HCT116 (cell line): ENCODE results near the gene ST3GAL3. TPM values are rescaled to one million over a fixed set of nuclear protein-coding genes. Genes with fewer than 3 reads are reported as not detected.

Source experiments
- ATAC-seq: fragments of 200-7000 bp; cut with Tn5 transposase; 2 replicates; pipeline ENCODE4 v1.9.1; 2020; ENCODE audit warnings: mild to moderate bottlenecking, moderate library complexity
- BruUV-seq: library from RNA; stranded (reverse); fragments of 400-500 nt; replicated peaks from 2 replicates; lab custom pipeline; 2021; lab: Mats Ljungman, UMichigan
- CTCF ChIA-PET: fragments of 300-600 bp; sonication (Branson Sonifier 250); formaldehyde crosslinking; loops from one replicate; lab custom pipeline; 2021; ENCODE audit warnings: antibody characterized with exemption; lab: Charles Lee
- POLR2A ChIA-PET: fragments of 300-600, 350-600 bp; sonication (Branson Sonifier 250); formaldehyde crosslinking; loops from one replicate; lab custom pipeline; 2021; ENCODE audit warnings: antibody characterized with exemption; lab: Charles Lee
- RAD21 ChIA-PET, 2 experiments: fragments of 300-600 bp; sonication (Branson Sonifier 250); formaldehyde crosslinking; loops; one replicate each; lab custom pipeline; 2023; ENCODE audit warnings: low total read pairs in 2 of 2; ENCODE audit not compliant: uncharacterized antibody in 2 of 2, unreplicated experiment in 2 of 2, low non-redundant PET in 1 of 2; lab: Charles Lee
- DNase-seq: peaks from one replicate; pipeline ENCODE4 v3.0.0-alpha.2; 2010; ENCODE audit warnings: low read depth, low spot score
- H2AFZ ChIP-seq: fragments of 200-600 bp; shearing (Covaris generic), sonication (generic); 2 replicates; pipeline ENCODE4 v1.6.1; 2017; ENCODE audit warnings: low read depth, mixed run types, mixed read lengths, antibody characterized with exemption, low read length; ENCODE audit not compliant: poor library complexity, severe bottlenecking
- H3K27ac ChIP-seq: 2 replicates; pipeline ENCODE4 v1.5.1; 2012; ENCODE audit warnings: low read depth, low read length
- H3K27me3 ChIP-seq: fragments of 200-600 bp; sonication (generic); 2 replicates; pipeline ENCODE4 v1.6.1; 2016; ENCODE audit warnings: mixed run types, low read length, mixed read lengths; ENCODE audit not compliant: insufficient read depth
- H3K36me3 ChIP-seq, 2 experiments: fragments of 200-500 bp in 1 of 2; fragments of 200-600 bp in 1 of 2; sonication (Bioruptor generic) in 1 of 2; sonication (generic) in 1 of 2; 2 replicates each; pipeline versions ENCODE4 v1.5.1 to v1.6.1; 2014 to 2016; ENCODE audit warnings: low read length in 2 of 2, inconsistent platforms in 1 of 2, mixed read lengths in 1 of 2, mixed run types in 1 of 2; ENCODE audit not compliant: insufficient read depth in 2 of 2, control insufficient read depth in 1 of 2
- H3K4me1 ChIP-seq, 2 experiments: fragments of 200-600 bp in 1 of 2; sonication (generic) in 1 of 2; 2 replicates each; pipeline versions ENCODE4 v1.5.1 to v1.6.1; 2012 to 2017; ENCODE audit warnings: low read length in 2 of 2, inconsistent platforms in 1 of 2, mild to moderate bottlenecking in 1 of 2, mixed read lengths in 1 of 2, mixed run types in 1 of 2, moderate library complexity in 1 of 2; ENCODE audit not compliant: insufficient read depth in 2 of 2, control insufficient read depth in 1 of 2
- H3K4me2 ChIP-seq: fragments of 200-600 bp; sonication (generic); 2 replicates; pipeline ENCODE4 v1.6.1; 2017; ENCODE audit warnings: mixed run types, low read length, mixed read lengths
- H3K4me3 ChIP-seq, 2 experiments: fragments of 200-600 bp in 1 of 2; sonication (generic) in 1 of 2; replicated peaks in 1 of 2; 2 replicates each; pipeline ENCODE4 v1.5.1; 2011 to 2016; ENCODE audit warnings: low read length in 2 of 2, control low read depth in 1 of 2, low read depth in 1 of 2, mild to moderate bottlenecking in 1 of 2, mixed read lengths in 1 of 2, mixed run types in 1 of 2
- H3K79me2 ChIP-seq: fragments of 200-600 bp; sonication (generic); 2 replicates; pipeline ENCODE4 v1.6.1; 2017; ENCODE audit warnings: mild to moderate bottlenecking, mixed run types, low read length, moderate library complexity, mixed read lengths; ENCODE audit not compliant: insufficient read depth
- H3K9ac ChIP-seq: fragments of 200-600 bp; sonication (generic); 2 replicates; pipeline ENCODE4 v1.6.1; 2016; ENCODE audit warnings: low read length, mixed read lengths
- H3K9me2 ChIP-seq: fragments of 200-600 bp; sonication (generic), shearing (Covaris generic); 2 replicates; pipeline ENCODE4 v1.6.1; 2017; ENCODE audit warnings: mixed run types, mild to moderate bottlenecking, moderate library complexity; ENCODE audit not compliant: insufficient read depth
- H3K9me3 ChIP-seq, 2 experiments: fragments of 200-500 bp in 1 of 2; fragments of 200-600 bp in 1 of 2; sonication (Bioruptor generic) in 1 of 2; sonication (generic) in 1 of 2; 2 replicates each; pipeline ENCODE4 v1.6.1; 2014 to 2017; ENCODE audit warnings: low read length in 2 of 2, mixed read lengths in 2 of 2, inconsistent platforms in 1 of 2, low read depth in 1 of 2, mild to moderate bottlenecking in 1 of 2, mixed run types in 1 of 2, moderate library complexity in 1 of 2; ENCODE audit not compliant: control insufficient read depth in 1 of 2, insufficient read depth in 1 of 2
- H4K20me1 ChIP-seq: fragments of 200-600 bp; sonication (generic), shearing (Covaris generic); 2 replicates; pipeline ENCODE4 v1.6.1; 2017; ENCODE audit warnings: mixed run types, mild to moderate bottlenecking, moderate library complexity; ENCODE audit not compliant: insufficient read depth
- CEBPB ChIP-seq: IDR thresholded peaks from 2 replicates; pipeline ENCODE4 v1.6.1; 2012; ENCODE audit warnings: low read depth
- EGR1 ChIP-seq: IDR thresholded peaks from 2 replicates; pipeline ENCODE4 v1.6.1; 2012; ENCODE audit warnings: low read depth
- ELF1 ChIP-seq: IDR thresholded peaks from 2 replicates; pipeline ENCODE4 v1.6.1; 2012; ENCODE audit warnings: low read depth, borderline replicate concordance
- EZH2 ChIP-seq: fragments of 200-600 bp; sonication (generic); IDR thresholded peaks from 2 replicates; pipeline ENCODE4 v1.6.1; 2017; ENCODE audit warnings: antibody characterized with exemption, mixed run types
- FOSL1 ChIP-seq: IDR thresholded peaks from 2 replicates; pipeline ENCODE4 v1.6.1; 2012; ENCODE audit warnings: low read depth
- JUND ChIP-seq: IDR thresholded peaks from 2 replicates; pipeline ENCODE4 v1.6.1; 2012
- MAX ChIP-seq: IDR thresholded peaks from 2 replicates; pipeline ENCODE4 v1.6.1; 2012
- POLR2AphosphoS5 ChIP-seq: IDR thresholded peaks from 2 replicates; pipeline ENCODE4 v1.6.1; 2011; ENCODE audit warnings: mild to moderate bottlenecking, low read depth, low read length, moderate library complexity
- RAD21 ChIP-seq: IDR thresholded peaks from 2 replicates; pipeline ENCODE4 v1.6.1; 2012; ENCODE audit warnings: low read depth, mild to moderate bottlenecking
- TCF7L2 ChIP-seq: IDR thresholded peaks from 2 replicates; pipeline ENCODE4 v1.7.0; 2011; ENCODE audit warnings: borderline replicate concordance, inconsistent platforms; ENCODE audit not compliant: insufficient read depth, insufficient read length; ENCODE audit errors: extremely low read depth
- ZFX ChIP-seq: fragments of 450-650 bp; IDR thresholded peaks from 2 replicates; pipeline ENCODE4 v1.6.1; 2017
- ZNF274 ChIP-seq: fragments of 200-500 bp; sonication (Bioruptor generic); IDR thresholded peaks from 2 replicates; pipeline ENCODE4 v1.6.1; 2014; ENCODE audit warnings: mild to moderate bottlenecking, low read depth, low read length, inconsistent platforms
- intact Hi-C: fragments of 100-400 bp; cut with micrococcal nuclease; formaldehyde crosslinking; loops from 2 replicates; pipeline ENCODE4 v1.10.0; 2022
- total RNA-seq: library from RNA; stranded (reverse); gene quantifications from one replicate; pipeline ENCODE4 v1.2.1, GENCODE V29; 2021; ENCODE audit not compliant: unreplicated experiment
- TF ChIP-seq, protein P1 (sequence below), 3 experiments: fragments of 200-600 bp in 1 of 3; sonication (generic) in 1 of 3; IDR thresholded peaks in 2 of 3; conservative IDR thresholded peaks in 1 of 3; 2 replicates each; pipeline ENCODE4 v1.5.1; 2012 to 2017; ENCODE audit warnings: low read depth in 2 of 3, low read length in 2 of 3, antibody characterized with exemption in 1 of 3, borderline replicate concordance in 1 of 3, control low read depth in 1 of 3, mild to moderate bottlenecking in 1 of 3, mixed read lengths in 1 of 3, mixed run types in 1 of 3, moderate library complexity in 1 of 3; ENCODE audit not compliant: insufficient read depth in 1 of 3

Gene ST3GAL3
- total RNA-seq, 1 experiment from 2014 or later, result 7.2 TPM

GRCh38 chr1:43849670-43850069 is 142.3 kb downstream of the ST3GAL3 start:
- H3K9me2 ChIP-seq, result no peaks in the 10 kb centered on the region
- H4K20me1 ChIP-seq, result no peaks in the 10 kb centered on the region
- intact Hi-C loops, result no loop called here
- no peaks in the 10 kb centered on the region for H3K27me3 ChIP-seq
- no peaks in the 10 kb centered on the region for H3K9me3 ChIP-seq
- CTCF ChIA-PET, result interaction anchor here (1.5 kb wide), 1 partner anchor 85 kb away, joined by 5 read pairs; no protein-coding TSS in a partner anchor
- no TSS peak for BruUV-seq
- peaks cover 10 to 13% of the 10 kb centered on the region in 2 experiments for H3K4me1 ChIP-seq
- H2AFZ ChIP-seq, result no peak overlapping the region
- POLR2A ChIA-PET, result interaction anchor here (1.6 kb wide), 1 partner anchor 9 kb away, joined by 5 read pairs; no protein-coding TSS in a partner anchor
- H3K79me2 ChIP-seq, result no peaks in the 10 kb centered on the region
- DNase-seq (no peak), ATAC-seq (no peak)
- TF ChIP-seq POLR2AphosphoS5 (no peak), FOSL1 (no peak), TCF7L2 (no peak), ZFX (no peak), RAD21 (no peak), CEBPB (no peak), ZNF274 (no peak), MAX (no peak), ELF1 (no peak), EGR1 (no peak), JUND (no peak), EZH2 (no peak)
- TF ChIP-seq, protein P1, sequence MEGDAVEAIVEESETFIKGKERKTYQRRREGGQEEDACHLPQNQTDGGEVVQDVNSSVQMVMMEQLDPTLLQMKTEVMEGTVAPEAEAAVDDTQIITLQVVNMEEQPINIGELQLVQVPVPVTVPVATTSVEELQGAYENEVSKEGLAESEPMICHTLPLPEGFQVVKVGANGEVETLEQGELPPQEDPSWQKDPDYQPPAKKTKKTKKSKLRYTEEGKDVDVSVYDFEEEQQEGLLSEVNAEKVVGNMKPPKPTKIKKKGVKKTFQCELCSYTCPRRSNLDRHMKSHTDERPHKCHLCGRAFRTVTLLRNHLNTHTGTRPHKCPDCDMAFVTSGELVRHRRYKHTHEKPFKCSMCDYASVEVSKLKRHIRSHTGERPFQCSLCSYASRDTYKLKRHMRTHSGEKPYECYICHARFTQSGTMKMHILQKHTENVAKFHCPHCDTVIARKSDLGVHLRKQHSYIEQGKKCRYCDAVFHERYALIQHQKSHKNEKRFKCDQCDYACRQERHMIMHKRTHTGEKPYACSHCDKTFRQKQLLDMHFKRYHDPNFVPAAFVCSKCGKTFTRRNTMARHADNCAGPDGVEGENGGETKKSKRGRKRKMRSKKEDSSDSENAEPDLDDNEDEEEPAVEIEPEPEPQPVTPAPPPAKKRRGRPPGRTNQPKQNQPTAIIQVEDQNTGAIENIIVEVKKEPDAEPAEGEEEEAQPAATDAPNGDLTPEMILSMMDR (IDR thresholded peaks at IDR 0.05 in 2 of 3, conservative IDR thresholded peaks at IDR 0.05 in 1 of 3; ENCODE audit: borderline replicate concordance in 1 of 3, insufficient read depth in 1 of 3, low read depth in 2 of 3, low read length in 2 of 3), result no peak
- no peak overlapping the region for H3K4me2 ChIP-seq
- RAD21 ChIA-PET, result no interaction called here
- no peak overlapping the region for H3K9ac ChIP-seq
- no peak overlapping the region for H3K4me3 ChIP-seq
- H3K27ac ChIP-seq, result no peak overlapping the region
- no peaks in the 10 kb centered on the region for H3K36me3 ChIP-seq
